KMS-11 (cell line): Measurements from ENCODE around the gene OSBP2.

Experiments
- H2AFZ ChIP-seq: fragments of 200-600 bp; sonication (generic); 2 replicates; pipeline ENCODE4 v1.6.1; 2016; ENCODE audit warnings: antibody characterized with exemption, mixed run types, low read depth
- H3K27ac ChIP-seq: fragments of 200-600 bp; sonication (generic); 2 replicates; pipeline ENCODE4 v1.6.1; 2016; ENCODE audit warnings: mild to moderate bottlenecking, mixed run types
- H3K27me3 ChIP-seq: fragments of 200-600 bp; sonication (generic); 2 replicates; pipeline ENCODE4 v1.6.1; 2017; ENCODE audit warnings: mild to moderate bottlenecking, low read depth, mixed run types, moderate library complexity; ENCODE audit not compliant: insufficient read depth
- H3K36me3 ChIP-seq: fragments of 200-600 bp; sonication (generic); 2 replicates; pipeline ENCODE4 v1.6.1; 2017; ENCODE audit warnings: mild to moderate bottlenecking, mixed run types; ENCODE audit not compliant: insufficient read depth
- H3K4me1 ChIP-seq: fragments of 200-600 bp; sonication (generic); 2 replicates; pipeline ENCODE4 v1.6.1; 2016; ENCODE audit warnings: mild to moderate bottlenecking, low read depth, mixed run types; ENCODE audit not compliant: poor library complexity, severe bottlenecking
- H3K4me2 ChIP-seq: fragments of 200-600 bp; sonication (generic); 2 replicates; pipeline ENCODE4 v1.7.0; 2016; ENCODE audit warnings: mild to moderate bottlenecking, mixed run types
- H3K4me3 ChIP-seq: fragments of 200-600 bp; sonication (generic); IDR thresholded peaks from 2 replicates; pipeline ENCODE4 v1.6.1; 2017; ENCODE audit warnings: low read depth, low read length, mixed read lengths; ENCODE audit not compliant: insufficient read depth
- H3K79me2 ChIP-seq: fragments of 200-600 bp; sonication (generic); 2 replicates; pipeline ENCODE4 v1.6.1; 2016; ENCODE audit warnings: low read depth, mixed run types; ENCODE audit not compliant: insufficient read depth
- H3K9ac ChIP-seq: fragments of 200-600 bp; sonication (generic); 2 replicates; pipeline ENCODE4 v1.6.1; 2016; ENCODE audit warnings: mild to moderate bottlenecking, mixed run types
- H4K20me1 ChIP-seq: fragments of 200-600 bp; sonication (generic); 2 replicates; pipeline ENCODE4 v1.6.1; 2016; ENCODE audit warnings: mild to moderate bottlenecking, mixed run types; ENCODE audit not compliant: insufficient read depth
- CTCF ChIP-seq: fragments of 200-600 bp; sonication (generic); conservative IDR thresholded peaks from 2 replicates; pipeline ENCODE4 v1.6.1; 2017; ENCODE audit warnings: low read depth, mild to moderate bottlenecking, antibody characterized with exemption, low read length, moderate library complexity, mixed read lengths

Gene OSBP2

GRCh38 chr22:30665786-30666185 is 28.9 kb upstream of the OSBP2 start:
- Histone ChIP-seq H4K20me1 (no peaks in the 10 kb centered on the region), H2AFZ (no peak overlapping the region), H3K27me3 (no peaks in the 10 kb centered on the region), H3K9ac (no peak overlapping the region), H3K4me1 (peaks cover 16% of the 10 kb centered on the region), H3K36me3 (no peaks in the 10 kb centered on the region), H3K4me2 (no peak overlapping the region), H3K27ac (no peak overlapping the region), H3K79me2 (no peaks in the 10 kb centered on the region), H3K4me3 (no peak overlapping the region)
- no peak for TF ChIP-seq CTCF

- no peak overlapping the region for H3K27ac ChIP-seq
- peak overlapping the region; percentile 31; the same call in 1 of the 2 replicates for H3K9ac ChIP-seq
- peaks cover 16% of the 10 kb centered on the region for H3K4me1 ChIP-seq
- no peak for TF ChIP-seq CTCF
- H3K4me3 ChIP-seq, result no peak overlapping the region
- H2AFZ ChIP-seq, result peak overlapping the region; percentile 98
- no peaks in the 10 kb centered on the region for H3K27me3 ChIP-seq
- H3K36me3 ChIP-seq, result no peaks in the 10 kb centered on the region
- H3K4me2 ChIP-seq, result peak overlapping the region; percentile 50
- no peaks in the 10 kb centered on the region for H3K79me2 ChIP-seq
- no peaks in the 10 kb centered on the region for H4K20me1 ChIP-seq
These were observed 27.6 kb upstream of the OSBP2 start for GRCh38 chr22:30667107-30667493.

- Histone ChIP-seq H3K4me3 (no peak within 1 kb of the TSS), H3K36me3 (no peaks in the 10 kb centered on the region), H3K79me2 (no peaks in the 10 kb centered on the region), H4K20me1 (no peaks in the 10 kb centered on the region), H3K27ac (no peak within 1 kb of the TSS), H3K4me1 (peaks cover 16% of the 10 kb centered on the region), H3K27me3 (no peaks in the 10 kb centered on the region), H3K4me2 (peak within 1 kb of the TSS; percentile 50), H2AFZ (peak within 1 kb of the TSS; percentile 98), H3K9ac (peak within 1 kb of the TSS; percentile 31)
- peak; percentile 28; the same call in 1 of the 2 replicates for TF ChIP-seq CTCF
These were observed 26.9 kb upstream of the OSBP2 start, which contains the start of gene DUSP18 for GRCh38 chr22:30667494-30668385. Gene DUSP18 (minus strand): TSS chr22:30667875. CDS start chr22:30664003, 3,872 bp downstream.

GRCh38 chr22:30668386-30668710 is 26.3 kb upstream of the OSBP2 start:
- TF ChIP-seq CTCF, result no peak
- peaks cover 16% of the 10 kb centered on the region for H3K4me1 ChIP-seq
- H4K20me1 ChIP-seq, result no peaks in the 10 kb centered on the region
- peak overlapping the region; percentile 40 for H3K4me2 ChIP-seq
- peak overlapping the region; percentile 98 for H2AFZ ChIP-seq
- peak overlapping the region; percentile 31; the same call in 1 of the 2 replicates for H3K9ac ChIP-seq
- H3K4me3 ChIP-seq, result no peak overlapping the region
- H3K79me2 ChIP-seq, result no peaks in the 10 kb centered on the region
- no peaks in the 10 kb centered on the region for H3K36me3 ChIP-seq
- H3K27ac ChIP-seq, result no peak overlapping the region
- no peaks in the 10 kb centered on the region for H3K27me3 ChIP-seq
